ENCODE results near the gene MORN1.

MORN1 gene

GRCh38 chr1:2356911-2357845, 34.2 kb downstream of the MORN1 start:
- H3K36me3 ChIP-seq (ENCODE audit: insufficient read depth, low read length) = no peaks in the 10 kb centered on the region
- no peak overlapping the region for H3K4me3 ChIP-seq (ENCODE audit: low read length)
- no peak overlapping the region for H3K4me2 ChIP-seq (ENCODE audit: low read length)
- no peaks in the 10 kb centered on the region for H3K9me3 ChIP-seq (replicated peaks; ENCODE audit: low read length)
- H3K4me1 ChIP-seq (ENCODE audit: control insufficient read depth, insufficient read depth, low read length) = peaks cover 7% of the 10 kb centered on the region
- H3K9ac ChIP-seq (ENCODE audit: low read depth, low read length) = no peak overlapping the region
- H3K27me3 ChIP-seq (ENCODE audit: control insufficient read depth, insufficient read depth, low read length) = no peaks in the 10 kb centered on the region

DNA sequence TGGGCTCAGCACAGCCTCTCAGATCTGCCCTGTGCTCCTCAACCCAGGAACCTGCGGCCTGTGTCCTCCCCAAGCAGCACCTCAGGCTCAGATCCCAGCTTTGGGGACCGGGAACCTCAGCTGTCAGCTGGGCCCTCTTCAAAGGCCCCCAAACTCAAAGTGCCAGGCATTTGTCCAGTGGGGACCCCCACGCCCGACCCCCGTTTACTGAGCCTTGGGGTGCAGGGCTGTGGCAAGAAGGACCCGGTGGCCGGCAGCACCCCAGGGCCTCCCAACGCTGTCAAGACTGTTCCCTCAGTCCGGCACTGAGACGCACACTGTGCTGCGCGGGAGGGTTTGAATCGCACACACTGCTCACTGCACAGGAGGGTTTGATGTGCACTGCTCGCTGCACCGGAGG, 35.0 kb downstream of the MORN1 start:
- H3K27me3 ChIP-seq (ENCODE audit: control insufficient read depth, insufficient read depth, low read length) = peaks cover 6% of the 10 kb centered on the region
- no peak overlapping the region for H3K4me3 ChIP-seq (ENCODE audit: low read length)
- no peaks in the 10 kb centered on the region for H3K9me3 ChIP-seq (replicated peaks; ENCODE audit: low read length)
- peaks cover 7% of the 10 kb centered on the region for H3K4me1 ChIP-seq (ENCODE audit: control insufficient read depth, insufficient read depth, low read length)
- no peak overlapping the region for H3K9ac ChIP-seq (ENCODE audit: low read depth, low read length)
- H3K36me3 ChIP-seq (ENCODE audit: insufficient read depth, low read length) = no peaks in the 10 kb centered on the region
- H3K4me2 ChIP-seq (ENCODE audit: low read length) = no peak overlapping the region

- no peaks in the 10 kb centered on the region for H3K9me3 ChIP-seq (replicated peaks; ENCODE audit: low read length)
- no peaks in the 10 kb centered on the region for H3K36me3 ChIP-seq (ENCODE audit: insufficient read depth, low read length)
- H3K27me3 ChIP-seq (ENCODE audit: control insufficient read depth, insufficient read depth, low read length) = peaks cover 6% of the 10 kb centered on the region
- H3K4me2 ChIP-seq (ENCODE audit: low read length) = no peak overlapping the region
- no peak overlapping the region for H3K4me3 ChIP-seq (ENCODE audit: low read length)
- H3K9ac ChIP-seq (ENCODE audit: low read depth, low read length) = no peak overlapping the region
- peaks cover 3% of the 10 kb centered on the region for H3K4me1 ChIP-seq (ENCODE audit: control insufficient read depth, insufficient read depth, low read length)
Observed at GRCh38 chr1:2355373-2356261, 35.7 kb downstream of the MORN1 start.

- Histone ChIP-seq H3K4me2 (ENCODE audit: low read length) (no peak overlapping the region), H3K9ac (ENCODE audit: low read depth, low read length) (no peak overlapping the region), H3K4me3 (ENCODE audit: low read length) (no peak overlapping the region), H3K36me3 (ENCODE audit: insufficient read depth, low read length) (no peaks in the 10 kb centered on the region), H3K4me1 (ENCODE audit: control insufficient read depth, insufficient read depth, low read length) (no peaks in the 10 kb centered on the region), H3K27me3 (ENCODE audit: control insufficient read depth, insufficient read depth, low read length) (peaks cover 6% of the 10 kb centered on the region), H3K9me3 (replicated peaks; ENCODE audit: low read length) (no peaks in the 10 kb centered on the region)
Observed at GRCh38 chr1:2354511-2355372, 36.6 kb downstream of the MORN1 start.

- peaks cover 10% of the 10 kb centered on the region for H3K27me3 ChIP-seq (ENCODE audit: control insufficient read depth, insufficient read depth, low read length)
- no peaks in the 10 kb centered on the region for H3K36me3 ChIP-seq (ENCODE audit: insufficient read depth, low read length)
- no peaks in the 10 kb centered on the region for H3K4me1 ChIP-seq (ENCODE audit: control insufficient read depth, insufficient read depth, low read length)
- H3K4me2 ChIP-seq (ENCODE audit: low read length) = no peak overlapping the region
- H3K9ac ChIP-seq (ENCODE audit: low read depth, low read length) = no peak overlapping the region
- no peak overlapping the region for H3K4me3 ChIP-seq (ENCODE audit: low read length)
- no peaks in the 10 kb centered on the region for H3K9me3 ChIP-seq (replicated peaks; ENCODE audit: low read length)
Observed at GRCh38 chr1:2353551-2354438, 37.6 kb downstream of the MORN1 start.

- H3K27me3 ChIP-seq (ENCODE audit: control insufficient read depth, insufficient read depth, low read length) = peaks cover 11% of the 10 kb centered on the region
- H3K4me1 ChIP-seq (ENCODE audit: control insufficient read depth, insufficient read depth, low read length) = no peaks in the 10 kb centered on the region
- H3K4me3 ChIP-seq (ENCODE audit: low read length) = no peak overlapping the region
- H3K9me3 ChIP-seq (replicated peaks; ENCODE audit: low read length) = no peaks in the 10 kb centered on the region
- no peaks in the 10 kb centered on the region for H3K36me3 ChIP-seq (ENCODE audit: insufficient read depth, low read length)
- H3K9ac ChIP-seq (ENCODE audit: low read depth, low read length) = no peak overlapping the region
- H3K4me2 ChIP-seq (ENCODE audit: low read length) = no peak overlapping the region
Observed at GRCh38 chr1:2352897-2353550, 38.3 kb downstream of the MORN1 start.

- H3K9me3 ChIP-seq (replicated peaks; ENCODE audit: low read length) = no peaks in the 10 kb centered on the region
- no peaks in the 10 kb centered on the region for H3K4me1 ChIP-seq (ENCODE audit: control insufficient read depth, insufficient read depth, low read length)
- no peaks in the 10 kb centered on the region for H3K36me3 ChIP-seq (ENCODE audit: insufficient read depth, low read length)
- H3K9ac ChIP-seq (ENCODE audit: low read depth, low read length) = no peak overlapping the region
- peaks cover 11% of the 10 kb centered on the region for H3K27me3 ChIP-seq (ENCODE audit: control insufficient read depth, insufficient read depth, low read length)
- no peak overlapping the region for H3K4me3 ChIP-seq (ENCODE audit: low read length)
- H3K4me2 ChIP-seq (ENCODE audit: low read length) = no peak overlapping the region
Observed at GRCh38 chr1:2352341-2352896, 38.9 kb downstream of the MORN1 start.

DNA sequence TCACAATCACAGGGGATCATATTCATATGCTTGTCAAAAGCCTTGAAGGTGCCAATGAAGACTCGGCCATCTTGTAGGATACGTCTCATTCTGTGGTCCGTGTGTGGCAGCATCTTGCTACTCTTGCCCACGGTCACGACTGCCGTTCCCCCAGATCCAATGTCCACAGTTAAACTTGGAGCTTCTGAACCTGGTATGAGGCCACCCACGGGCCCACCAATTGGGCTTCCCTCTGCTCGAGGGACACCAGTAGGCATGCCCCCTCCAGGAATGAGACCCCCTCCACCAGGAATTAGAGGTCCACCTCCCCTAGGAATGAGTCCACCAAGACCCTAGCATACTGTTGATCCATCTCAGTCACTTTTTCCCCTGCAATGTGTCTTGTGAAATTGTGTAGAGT, 39.6 kb downstream of the MORN1 start:
- peaks cover 11% of the 10 kb centered on the region for H3K27me3 ChIP-seq (ENCODE audit: control insufficient read depth, insufficient read depth, low read length)
- H3K4me1 ChIP-seq (ENCODE audit: control insufficient read depth, insufficient read depth, low read length) = no peaks in the 10 kb centered on the region
- no peak overlapping the region for H3K9ac ChIP-seq (ENCODE audit: low read depth, low read length)
- no peaks in the 10 kb centered on the region for H3K36me3 ChIP-seq (ENCODE audit: insufficient read depth, low read length)
- H3K4me2 ChIP-seq (ENCODE audit: low read length) = no peak overlapping the region
- H3K9me3 ChIP-seq (replicated peaks; ENCODE audit: low read length) = no peaks in the 10 kb centered on the region
- H3K4me3 ChIP-seq (ENCODE audit: low read length) = no peak overlapping the region

GRCh38 chr1:2350911-2351655, 40.3 kb downstream of the MORN1 start:
- Histone ChIP-seq H3K27me3 (ENCODE audit: control insufficient read depth, insufficient read depth, low read length) (peaks cover 11% of the 10 kb centered on the region), H3K4me1 (ENCODE audit: control insufficient read depth, insufficient read depth, low read length) (no peaks in the 10 kb centered on the region), H3K9ac (ENCODE audit: low read depth, low read length) (no peak overlapping the region), H3K9me3 (replicated peaks; ENCODE audit: low read length) (no peaks in the 10 kb centered on the region), H3K4me3 (ENCODE audit: low read length) (no peak overlapping the region), H3K36me3 (ENCODE audit: insufficient read depth, low read length) (no peaks in the 10 kb centered on the region), H3K4me2 (ENCODE audit: low read length) (no peak overlapping the region)

Data from skeletal muscle satellite cell (primary cell).